Measurements from ENCODE around the gene MTERF4. TPM values are rescaled to one million over a fixed set of nuclear protein-coding genes. Genes with fewer than 3 reads are reported as not detected.

MTERF4 gene
- total RNA-seq, 6 donors from 2014 or later: 22.3 to 54.4 (median 25.4) TPM

GRCh38 chr2:241128266-241128665 lies 26.2 kb upstream of the MTERF4 start:
- Histone ChIP-seq H3K27ac (no peak overlapping the region), H3K36me3 (peaks cover 0 to 7% (median 0%) of the 10 kb centered on the region in 4 donors), H3K4me3 (no peak overlapping the region), H3K27me3 (no peaks in the 10 kb centered on the region), H3K4me1 (no peaks in the 10 kb centered on the region), H3K9me3 (no peaks in the 10 kb centered on the region)
- WGBS, 2 donors: 95 to 96% methylated on average over 7 to 8 of the region's 8 CpGs
- DNase-seq (no peak), ATAC-seq (ENCODE audit: low FRiP score in 2 of 2) (no peak)
- TF ChIP-seq EP300 (IDR thresholded peaks at IDR 0.05): no peak
- TF ChIP-seq CTCF (IDR thresholded peaks at IDR 0.05): no peak
- no peak for TF ChIP-seq POLR2AphosphoS5 (IDR thresholded peaks at IDR 0.05)
- TF ChIP-seq POLR2A (IDR thresholded peaks at IDR 0.05): no peak

- no peaks in the 10 kb centered on the region for H3K4me1 ChIP-seq
- TF ChIP-seq EP300 (IDR thresholded peaks at IDR 0.05) (no peak), POLR2AphosphoS5 (IDR thresholded peaks at IDR 0.05) (no peak), POLR2A (IDR thresholded peaks at IDR 0.05) (no peak), CTCF (IDR thresholded peaks at IDR 0.05) (no peak)
- WGBS, 2 donors: 100% methylated on average over 6 of the region's 18 CpGs; no CpG with 5 or more reads in 1 of the 2 donors
- H3K27ac ChIP-seq: no peak overlapping the region
- H3K27me3 ChIP-seq: no peaks in the 10 kb centered on the region
- no peak overlapping the region for H3K4me3 ChIP-seq
- ATAC-seq (ENCODE audit: low FRiP score in 2 of 2) (no peak), DNase-seq (no peak)
- H3K9me3 ChIP-seq: no peaks in the 10 kb centered on the region
- H3K36me3 ChIP-seq: peaks cover 0 to 16% (median 5%) of the 10 kb centered on the region in 4 donors
These were observed 24.7 kb upstream of the MTERF4 start for GRCh38 chr2:241126771-241127202.

- TF ChIP-seq EP300 (IDR thresholded peaks at IDR 0.05) (no peak), POLR2AphosphoS5 (IDR thresholded peaks at IDR 0.05) (no peak), CTCF (IDR thresholded peaks at IDR 0.05) (no peak), POLR2A (IDR thresholded peaks at IDR 0.05) (no peak)
- DNase-seq (no peak), ATAC-seq (ENCODE audit: low FRiP score in 2 of 2) (no peak)
- Histone ChIP-seq H3K27ac (no peak overlapping the region), H3K9me3 (no peaks in the 10 kb centered on the region), H3K4me1 (no peaks in the 10 kb centered on the region), H3K36me3 (peaks cover 0 to 16% (median 5%) of the 10 kb centered on the region in 4 donors), H3K27me3 (no peaks in the 10 kb centered on the region), H3K4me3 (no peak overlapping the region)
- WGBS, 2 donors: 94 to 97% methylated on average over 10 to 21 of the region's 21 CpGs
These were observed 24.1 kb upstream of the MTERF4 start for GRCh38 chr2:241126201-241126611.

- H3K4me1 ChIP-seq: no peaks in the 10 kb centered on the region
- H3K27ac ChIP-seq: no peak overlapping the region
- peaks cover 0 to 16% (median 5%) of the 10 kb centered on the region in 4 donors for H3K36me3 ChIP-seq
- no peak overlapping the region for H3K4me3 ChIP-seq
- ATAC-seq (ENCODE audit: low FRiP score in 2 of 2) (no peak), DNase-seq (no peak)
- H3K27me3 ChIP-seq: no peaks in the 10 kb centered on the region
- TF ChIP-seq POLR2A (IDR thresholded peaks at IDR 0.05) (no peak), POLR2AphosphoS5 (IDR thresholded peaks at IDR 0.05) (no peak), CTCF (IDR thresholded peaks at IDR 0.05) (no peak), EP300 (IDR thresholded peaks at IDR 0.05) (no peak)
- WGBS, 2 donors: 90 to 92% methylated on average over 12 to 13 of the region's 13 CpGs
- no peaks in the 10 kb centered on the region for H3K9me3 ChIP-seq
These were observed 23.5 kb upstream of the MTERF4 start for GRCh38 chr2:241125626-241126025.

GRCh38 chr2:241123816-241124536 lies 21.9 kb upstream of the MTERF4 start:
- ATAC-seq (ENCODE audit: low FRiP score in 2 of 2): no peak
- WGBS, 2 donors: 86 to 95% methylated on average over 15 to 16 of the region's 16 CpGs

More at GRCh38 chr2:241123816-241124536, 21.9 kb upstream of the MTERF4 start:
- DNase-seq: no peak
- Histone ChIP-seq H3K27me3 (no peaks in the 10 kb centered on the region), H3K36me3 (peaks cover 0 to 16% (median 5%) of the 10 kb centered on the region in 4 donors), H3K9me3 (no peaks in the 10 kb centered on the region), H3K4me3 (no peak overlapping the region), H3K27ac (no peak overlapping the region), H3K4me1 (no peaks in the 10 kb centered on the region)
- TF ChIP-seq EP300 (IDR thresholded peaks at IDR 0.05) (no peak), POLR2AphosphoS5 (IDR thresholded peaks at IDR 0.05) (no peak), POLR2A (IDR thresholded peaks at IDR 0.05) (no peak), CTCF (IDR thresholded peaks at IDR 0.05) (no peak)
